H1 (cell line): ENCODE data around the gene ENOSF1.

Source experiments
- BRCA1 ChIP-seq: IDR thresholded peaks from 2 replicates; pipeline ENCODE4 v1.6.1; 2012; ENCODE audit warnings: low read depth, low read length, improper control_type of control experiment
- EZH2 ChIP-seq: fragments of 200-600 bp; sonication (generic); IDR thresholded peaks from 2 replicates; pipeline ENCODE4 v1.7.1; 2012; ENCODE audit warnings: low read depth, mild to moderate bottlenecking, moderate library complexity, low read length, inconsistent platforms; ENCODE audit not compliant: severe bottlenecking
- MAFK ChIP-seq: IDR thresholded peaks from 2 replicates; pipeline ENCODE4 v1.6.1; 2012; ENCODE audit warnings: low read depth, mild to moderate bottlenecking, improper control_type of control experiment, low read length
- POLR2A ChIP-seq, 2 experiments: IDR thresholded peaks; 1 replicate in 1 of 2; 2 replicates in 1 of 2; pipeline ENCODE4 v1.6.1; 2011; ENCODE audit warnings: low read depth in 2 of 2, low read length in 2 of 2, mild to moderate bottlenecking in 2 of 2; ENCODE audit errors: control extremely low read depth in 1 of 2
- SP4 ChIP-seq: IDR thresholded peaks from 2 replicates; pipeline ENCODE4 v1.6.1; 2012; ENCODE audit warnings: low read length, inconsistent platforms
- ZNF274 ChIP-seq: IDR thresholded peaks from 2 replicates; pipeline ENCODE4 v1.7.0; 2012; ENCODE audit warnings: low read length, borderline replicate concordance; ENCODE audit errors: extremely low read depth
- TF ChIP-seq, protein P1 (sequence below), 3 experiments: IDR thresholded peaks; 1 replicate in 2 of 3; 2 replicates in 1 of 3; pipeline versions ENCODE4 v1.5.1 to v1.6.1; 2011; ENCODE audit warnings: low read length in 3 of 3, mild to moderate bottlenecking in 3 of 3, inconsistent platforms in 2 of 3, low read depth in 1 of 3, moderate library complexity in 1 of 3; ENCODE audit not compliant: insufficient read depth in 1 of 3; ENCODE audit errors: control extremely low read depth in 1 of 3
- TF ChIP-seq, protein P2 (sequence below): IDR thresholded peaks from 2 replicates; pipeline ENCODE4 v1.6.1; 2012; ENCODE audit warnings: inconsistent platforms

DNA sequence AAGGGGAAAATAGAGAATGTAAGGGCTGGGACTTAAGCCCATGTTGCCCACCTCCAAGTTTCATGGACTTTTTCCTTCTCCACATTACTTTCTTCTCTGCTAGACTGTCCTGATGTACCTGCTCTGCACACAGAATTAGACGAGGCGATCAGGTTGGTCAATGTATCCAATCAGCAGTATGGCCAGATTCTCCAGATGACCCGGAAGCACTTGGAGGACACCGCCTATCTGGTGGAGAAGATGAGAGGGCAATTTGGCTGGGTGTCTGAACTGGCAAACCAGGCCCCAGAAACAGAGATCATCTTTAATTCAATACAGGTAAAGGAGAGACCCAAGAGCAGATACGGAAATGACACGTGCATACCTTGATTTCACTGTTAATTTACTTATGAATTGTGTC is 71.2 kb downstream of the ENOSF1 start:
- TF ChIP-seq EZH2 (no peak), POLR2A (IDR thresholded peaks at IDR 0.05; ENCODE audit: control extremely low read depth in 1 of 2, low read depth in 2 of 2, low read length in 2 of 2) (no peak), MAFK (no peak), BRCA1 (no peak), SP4 (no peak), ZNF274 (no peak)
- TF ChIP-seq, protein P1, sequence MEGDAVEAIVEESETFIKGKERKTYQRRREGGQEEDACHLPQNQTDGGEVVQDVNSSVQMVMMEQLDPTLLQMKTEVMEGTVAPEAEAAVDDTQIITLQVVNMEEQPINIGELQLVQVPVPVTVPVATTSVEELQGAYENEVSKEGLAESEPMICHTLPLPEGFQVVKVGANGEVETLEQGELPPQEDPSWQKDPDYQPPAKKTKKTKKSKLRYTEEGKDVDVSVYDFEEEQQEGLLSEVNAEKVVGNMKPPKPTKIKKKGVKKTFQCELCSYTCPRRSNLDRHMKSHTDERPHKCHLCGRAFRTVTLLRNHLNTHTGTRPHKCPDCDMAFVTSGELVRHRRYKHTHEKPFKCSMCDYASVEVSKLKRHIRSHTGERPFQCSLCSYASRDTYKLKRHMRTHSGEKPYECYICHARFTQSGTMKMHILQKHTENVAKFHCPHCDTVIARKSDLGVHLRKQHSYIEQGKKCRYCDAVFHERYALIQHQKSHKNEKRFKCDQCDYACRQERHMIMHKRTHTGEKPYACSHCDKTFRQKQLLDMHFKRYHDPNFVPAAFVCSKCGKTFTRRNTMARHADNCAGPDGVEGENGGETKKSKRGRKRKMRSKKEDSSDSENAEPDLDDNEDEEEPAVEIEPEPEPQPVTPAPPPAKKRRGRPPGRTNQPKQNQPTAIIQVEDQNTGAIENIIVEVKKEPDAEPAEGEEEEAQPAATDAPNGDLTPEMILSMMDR (IDR thresholded peaks at IDR 0.05; ENCODE audit: control extremely low read depth in 1 of 3, insufficient read depth in 1 of 3, low read depth in 1 of 3, low read length in 3 of 3) = no peak
- TF ChIP-seq, protein P2, sequence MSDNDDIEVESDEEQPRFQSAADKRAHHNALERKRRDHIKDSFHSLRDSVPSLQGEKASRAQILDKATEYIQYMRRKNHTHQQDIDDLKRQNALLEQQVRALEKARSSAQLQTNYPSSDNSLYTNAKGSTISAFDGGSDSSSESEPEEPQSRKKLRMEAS = no peak
